Stimulated activated CD8-positive, alpha-beta memory T cell treated with anti-CD3 and anti-CD28 coated beads, Interleukin-15, amount 100 ng/mL, for 4 hours (primary cell): Measurements from ENCODE around the gene P2RX1.
A peak's percentile ranks its signal among the peaks of the same experiment; 100 is the strongest.

Source experiments
- DNase-seq, 2 donors: peaks; one replicate each; pipeline ENCODE4 v3.0.0-alpha.2; 2020; ENCODE audit warnings: low read depth in 2 of 2

The P2RX1 gene

DNA sequence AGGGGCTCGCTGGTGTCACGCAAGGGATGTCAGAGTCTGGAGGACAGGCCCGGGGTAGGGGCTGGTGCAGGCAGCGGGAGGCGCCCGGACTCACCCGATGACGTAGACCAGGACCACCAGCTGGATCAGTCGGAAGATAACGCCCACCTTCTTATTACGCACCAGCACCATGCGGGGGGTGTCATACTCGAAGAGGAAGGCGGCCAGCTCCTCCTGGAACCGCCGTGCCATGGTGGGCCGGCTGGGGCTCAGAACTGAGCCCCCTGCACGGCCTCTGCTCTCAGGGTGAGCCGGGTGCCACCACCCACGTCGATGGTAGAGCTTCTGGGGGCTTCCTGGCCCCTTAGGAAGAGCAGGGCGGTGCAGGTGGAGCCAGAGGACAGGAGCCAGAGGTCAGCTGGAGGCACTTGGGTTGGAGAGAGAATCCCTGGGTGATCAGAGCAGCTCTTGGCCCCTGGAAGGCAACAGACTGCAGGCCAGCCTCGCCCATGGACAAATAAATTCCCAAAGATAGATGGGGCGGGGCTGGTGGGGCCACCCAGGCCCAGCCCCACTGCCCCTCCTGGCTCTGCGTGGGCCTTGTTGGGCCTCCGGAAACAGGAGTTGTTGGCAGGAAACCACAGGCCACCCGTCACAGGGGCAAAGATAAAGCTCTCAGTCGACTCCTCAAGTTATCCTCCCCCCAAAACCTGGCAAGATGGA is at the start of gene P2RX1:
Gene P2RX1 (minus strand): TSS at position 471 of the 702 bp plus-strand sequence. CDS start 240 bp downstream, at position 231.
- DNase-seq = no peak

DNA sequence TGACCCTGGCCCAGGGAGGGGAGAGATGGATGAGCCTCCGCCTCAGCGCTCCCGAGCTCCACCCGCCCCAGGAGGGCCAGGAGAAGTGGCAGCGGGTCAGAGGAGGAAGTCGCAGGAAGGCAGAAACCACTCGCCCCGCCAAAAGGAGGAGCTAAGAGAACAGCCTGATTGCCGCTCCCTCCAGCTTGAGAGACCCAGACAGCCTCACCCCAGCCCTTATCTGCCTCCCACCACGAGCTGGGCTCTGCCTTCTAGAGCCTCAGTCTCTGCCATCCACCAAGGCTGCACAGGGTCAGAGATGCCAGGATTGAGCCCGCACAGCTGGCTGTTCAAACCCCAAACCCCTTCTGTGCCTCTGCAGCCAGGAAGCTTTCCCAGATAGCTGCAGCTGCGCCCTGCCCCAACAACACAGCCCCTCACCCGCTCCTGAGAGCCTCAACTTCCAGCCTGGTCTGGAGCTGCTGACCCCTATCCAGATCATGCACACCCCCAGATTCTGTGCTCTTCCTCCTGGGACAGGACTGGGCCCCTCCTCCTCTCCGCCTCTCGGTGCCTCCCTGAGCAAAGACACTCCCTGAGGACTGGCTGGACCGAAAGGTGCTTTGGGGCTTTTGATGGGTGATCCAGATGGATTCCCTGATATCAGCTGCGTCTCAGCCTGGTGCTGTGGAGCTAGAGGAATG is 49.0 kb upstream of the P2RX1 start:
- DNase-seq = peak; percentile 31 to 39

DNA sequence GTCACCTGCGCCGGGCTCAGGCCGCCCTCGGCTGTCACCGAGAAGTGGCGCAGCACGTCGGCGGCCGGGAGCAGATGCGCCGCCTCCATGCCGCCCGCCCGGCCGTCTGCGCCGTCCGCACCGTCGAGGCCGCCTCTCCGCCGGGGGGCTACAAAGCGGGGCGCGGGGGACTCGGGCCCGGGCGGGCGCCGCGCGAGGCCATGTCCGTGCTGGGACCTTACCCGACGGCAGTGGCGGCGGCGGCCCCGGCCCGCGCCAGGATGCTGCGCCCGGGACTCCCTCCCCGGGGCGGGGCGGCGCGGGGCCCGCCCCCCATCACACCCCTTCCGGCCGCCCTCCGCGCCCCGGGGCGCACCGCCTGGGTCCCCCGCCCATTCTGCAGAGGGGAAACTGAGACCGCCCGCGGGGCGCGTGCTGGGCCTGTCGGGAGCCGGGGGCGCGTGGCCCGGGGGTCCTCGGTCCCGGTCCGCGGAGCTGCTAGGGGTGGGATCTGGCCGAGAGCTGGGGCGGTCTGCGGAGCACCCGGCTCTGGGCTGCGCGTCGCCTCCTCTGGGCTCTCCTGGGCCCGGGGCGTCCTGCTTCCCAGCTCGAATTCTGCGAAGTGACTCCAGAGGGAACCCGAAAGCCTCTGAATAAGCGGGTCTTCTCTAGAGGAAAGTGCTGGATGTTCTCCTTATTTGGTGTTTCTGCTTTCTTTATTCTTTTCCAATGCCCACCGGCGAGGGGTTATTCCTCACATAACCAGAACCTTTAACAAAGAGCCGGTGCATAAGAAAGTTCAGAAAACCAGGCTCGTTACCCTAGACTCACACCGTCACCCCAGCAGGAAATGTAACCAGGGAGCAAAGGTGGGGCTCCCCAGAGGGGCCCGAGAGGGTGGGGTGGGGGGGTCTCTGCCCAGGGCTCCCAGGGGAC is 48.2 kb upstream of the P2RX1 start, which contains the start of gene ATP2A3:
Gene ATP2A3 (minus strand): TSS at position 235 of the 915 bp plus-strand sequence. CDS start 146 bp downstream, at position 89.
- peak; percentile 21 to 57 for DNase-seq

DNA sequence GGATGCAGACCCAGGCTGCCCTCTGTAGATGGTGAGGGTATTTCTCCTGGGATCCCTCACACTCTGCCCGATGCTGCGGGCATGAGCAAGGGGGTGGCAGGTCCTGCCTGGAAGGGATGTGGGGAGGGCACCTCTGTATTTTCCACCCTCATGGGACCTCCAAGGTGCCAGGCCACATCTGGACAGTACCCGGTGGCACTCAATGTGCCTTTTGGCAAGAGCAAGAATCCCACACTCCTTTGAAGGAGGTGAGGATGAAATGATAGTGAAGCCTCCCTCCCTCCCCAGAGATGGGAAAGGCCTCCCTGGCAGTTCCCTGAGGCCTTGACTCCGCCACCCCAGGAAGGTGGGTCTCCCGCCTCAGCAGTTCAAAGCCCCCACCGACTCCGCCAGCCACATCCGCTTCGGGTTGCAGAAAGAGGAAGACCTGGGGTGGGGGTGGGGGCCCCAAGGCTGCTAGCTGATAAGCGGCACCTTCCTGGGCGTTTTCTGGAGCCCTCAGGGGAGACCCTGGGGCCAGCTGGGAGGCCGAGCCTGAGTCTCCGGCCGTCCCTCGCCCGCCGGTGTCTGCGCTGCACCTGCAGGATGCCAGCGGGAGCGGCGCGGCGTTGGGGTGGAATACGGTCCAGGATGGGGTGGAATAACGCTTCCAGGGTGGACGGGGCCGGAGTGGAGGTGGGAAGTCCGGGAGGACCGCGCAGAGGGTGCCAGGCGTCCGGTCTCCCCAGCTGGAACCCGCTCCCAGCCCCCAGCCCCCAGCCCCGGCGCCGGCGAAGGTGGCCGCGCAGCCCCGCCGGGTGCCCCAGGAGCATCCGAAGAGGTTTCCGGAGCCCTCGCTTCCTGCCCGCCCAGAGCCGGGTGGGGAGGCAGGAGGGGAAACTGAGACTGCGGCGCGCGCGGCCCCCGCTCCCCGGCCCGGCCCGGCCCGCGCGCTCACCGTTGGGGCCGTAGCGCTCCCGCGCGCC is 47.3 kb upstream of the P2RX1 start:
- DNase-seq = peak; percentile 21

DNA sequence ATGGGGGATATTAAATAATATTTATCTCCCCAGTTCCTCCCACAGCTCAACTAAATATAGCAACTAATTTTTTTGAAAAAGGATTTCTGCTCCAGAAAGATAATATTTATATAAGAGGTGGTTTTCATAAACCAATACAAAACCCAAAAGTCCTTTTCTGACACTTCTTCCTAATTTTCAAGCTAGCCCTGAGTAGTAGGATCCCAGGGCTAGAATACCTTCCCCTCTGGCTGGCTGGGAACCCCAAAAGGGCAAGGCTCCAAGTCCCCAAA is 46.6 kb upstream of the P2RX1 start:
- no peak for DNase-seq

DNA sequence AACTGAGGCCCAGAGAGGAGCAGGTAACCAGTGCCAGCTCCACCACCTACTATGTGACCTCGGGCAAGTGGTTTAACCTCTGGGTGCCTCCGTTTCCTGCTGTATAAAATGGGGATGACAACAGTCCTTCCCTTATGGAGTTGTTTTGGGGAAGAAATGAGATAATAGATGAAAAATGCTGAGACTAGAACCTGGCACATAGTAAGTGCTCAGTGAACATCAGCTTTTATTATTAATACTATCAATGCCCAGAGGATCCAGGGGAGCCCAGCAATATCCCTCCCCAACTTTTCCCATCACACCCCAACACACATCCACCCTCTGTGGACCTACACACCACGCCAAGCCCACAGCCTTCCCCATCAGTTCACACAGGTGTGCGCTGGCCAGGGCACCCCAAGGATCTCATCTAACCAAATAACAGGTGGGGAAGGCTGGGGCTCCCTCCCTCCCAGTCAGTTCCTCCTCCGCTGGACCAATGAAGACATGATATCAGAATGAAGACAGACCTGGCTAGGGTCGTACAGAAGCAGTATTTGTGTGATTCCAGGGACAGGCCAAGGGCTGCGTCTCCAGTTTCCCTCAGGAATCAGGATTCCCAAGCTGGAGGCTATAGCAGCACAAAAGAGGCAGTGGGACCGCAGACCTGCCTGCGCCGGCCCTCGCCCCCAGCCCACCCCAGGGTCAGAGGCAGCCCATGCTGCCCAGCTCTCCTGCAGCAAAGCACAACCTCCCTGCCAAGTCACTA is 46.1 kb upstream of the P2RX1 start:
- DNase-seq = no peak

DNA sequence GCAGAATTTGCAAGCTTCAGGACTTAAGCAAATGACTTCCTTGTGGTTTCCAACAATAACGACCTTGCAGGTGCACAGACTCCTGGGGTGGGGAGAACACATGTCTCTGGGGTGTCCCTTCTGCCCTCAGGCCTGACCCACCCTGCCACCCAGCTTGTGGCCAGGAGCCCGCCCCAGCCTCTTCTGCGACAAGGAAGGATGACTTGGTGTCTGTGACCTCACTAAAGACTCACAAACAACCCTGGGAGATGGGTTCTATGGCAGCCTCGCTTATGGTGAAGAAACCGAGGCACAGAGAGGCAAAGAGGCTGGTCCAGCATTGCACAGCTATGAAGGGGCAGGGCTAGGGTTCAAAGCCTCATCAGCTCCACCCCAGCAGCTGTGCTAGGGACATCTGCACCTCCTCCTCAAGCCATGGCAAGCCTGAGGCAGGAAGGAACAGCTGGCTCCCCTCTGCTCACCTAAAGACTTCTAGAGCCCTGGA is 45.3 kb upstream of the P2RX1 start:
- DNase-seq = no peak

DNA sequence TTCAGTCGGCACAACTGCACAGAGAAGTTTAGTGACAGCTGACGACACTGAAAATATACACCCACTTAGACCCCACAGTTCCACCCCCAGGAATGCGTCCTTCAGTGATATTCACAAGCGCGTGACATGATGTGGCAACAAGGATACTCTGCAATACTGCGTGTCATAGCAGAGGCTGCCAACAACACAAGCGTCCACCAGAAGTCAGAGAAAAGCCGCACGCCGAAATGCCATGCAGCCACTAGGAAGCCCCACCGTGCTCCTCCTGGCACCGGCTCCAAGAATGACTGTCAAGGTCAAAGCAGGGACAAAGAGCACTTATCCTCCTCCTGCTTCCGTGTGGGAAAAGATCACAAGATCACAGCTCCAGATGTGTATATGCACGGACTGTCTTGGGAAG is 44.5 kb upstream of the P2RX1 start:
- no peak for DNase-seq

DNA sequence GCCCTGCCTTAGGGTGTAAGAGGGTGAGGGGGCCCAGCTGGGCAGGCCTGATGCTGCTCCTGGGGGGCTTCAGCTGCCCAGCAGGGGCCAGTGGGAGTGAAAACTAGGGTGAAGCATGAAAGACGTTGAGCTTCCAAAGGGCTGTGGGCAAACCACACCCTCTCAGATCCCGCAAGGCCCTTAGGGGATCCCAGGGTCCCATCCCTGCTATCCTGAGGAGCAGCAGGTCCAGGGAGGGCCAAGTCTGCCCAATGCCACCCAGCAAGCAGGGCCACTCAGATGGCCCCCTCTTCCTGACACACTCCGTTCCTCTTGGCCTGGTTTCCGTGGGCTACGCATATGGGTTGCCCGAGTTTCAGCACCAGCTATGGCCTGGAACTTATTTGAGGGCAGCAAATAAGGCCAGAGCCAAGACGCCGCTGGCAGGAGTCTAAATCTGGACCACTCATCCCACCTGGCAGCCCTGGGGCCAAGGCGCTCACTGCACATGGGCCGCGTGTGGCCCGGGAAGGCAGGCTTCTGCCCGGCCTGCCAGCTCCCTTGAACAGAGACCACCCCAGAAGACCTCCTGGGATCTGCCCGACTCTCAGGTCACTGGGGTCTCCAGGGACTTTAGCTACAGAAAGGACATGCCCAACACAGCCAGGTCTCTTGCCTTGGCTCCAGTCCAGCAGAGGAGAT is 43.8 kb upstream of the P2RX1 start:
- DNase-seq = no peak

DNA sequence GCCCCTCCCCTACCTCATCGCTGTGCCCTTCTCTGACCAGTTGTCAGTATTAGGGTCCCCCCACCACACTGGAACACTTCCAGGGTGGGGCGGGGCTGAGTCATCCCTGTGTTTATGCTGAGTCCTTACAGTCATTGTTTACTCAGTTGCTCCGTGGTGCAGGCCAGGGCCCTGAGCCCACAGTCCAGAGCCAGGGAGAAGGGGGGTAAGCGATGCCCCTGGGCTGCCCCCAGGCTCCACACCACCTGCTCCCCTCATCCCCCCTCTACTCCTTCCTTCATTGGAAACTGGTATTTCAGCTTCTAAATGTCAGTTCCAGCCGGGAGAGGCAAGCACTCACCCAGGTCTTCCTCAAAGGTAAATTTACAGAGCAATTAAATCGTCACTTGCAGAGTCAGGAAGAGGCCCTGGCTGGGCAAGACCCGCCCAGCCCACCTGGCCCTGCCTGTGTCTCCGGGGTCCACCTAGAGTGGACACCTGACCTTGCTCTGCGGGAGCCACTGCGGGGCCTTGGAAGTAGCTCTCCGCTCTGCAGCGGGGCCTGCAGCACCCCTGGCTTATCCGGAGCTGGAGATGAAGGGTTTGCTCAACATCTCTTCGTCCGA is 43.1 kb upstream of the P2RX1 start:
- DNase-seq = no peak

DNA sequence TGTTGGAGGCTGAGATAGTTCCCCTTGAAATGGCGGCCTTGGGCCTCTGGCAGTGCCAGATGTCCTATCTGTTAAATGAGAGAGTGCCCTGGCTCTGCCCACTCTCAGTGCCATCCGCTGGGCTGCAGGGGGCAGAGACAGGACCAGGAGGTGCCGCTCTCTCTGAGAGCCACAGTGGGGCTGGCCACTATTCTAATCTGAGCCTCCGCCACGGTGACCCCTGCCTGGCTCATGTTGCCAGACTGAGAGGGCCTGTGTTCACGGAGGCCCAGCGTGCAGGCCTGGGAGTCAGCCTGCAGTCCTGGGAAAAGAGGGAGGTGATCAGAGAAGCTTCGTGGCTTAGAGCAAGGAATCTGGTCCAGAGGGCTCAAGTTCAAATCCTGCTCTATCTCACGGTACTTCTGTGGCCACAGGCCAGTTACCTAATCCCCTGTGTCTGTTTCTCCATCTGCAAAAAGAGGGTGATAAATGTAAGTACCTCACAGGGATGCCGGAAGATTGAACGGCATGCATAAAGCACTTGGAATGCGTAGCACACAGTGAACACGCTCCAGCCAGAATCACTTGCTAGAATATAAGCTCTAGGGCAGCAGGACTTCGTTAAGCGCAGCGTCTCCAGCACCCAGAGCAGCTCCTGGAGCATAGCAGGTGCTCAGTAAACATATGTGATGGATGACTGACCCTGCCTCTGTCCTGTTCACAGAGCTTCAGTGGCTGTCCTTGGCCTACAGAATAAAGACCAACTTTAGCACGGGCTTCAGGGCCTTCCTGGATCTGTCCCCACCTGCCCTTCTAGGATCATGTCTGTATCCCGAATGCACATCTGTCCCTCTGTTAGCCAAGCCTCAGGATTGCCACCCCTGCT is 41.7 kb upstream of the P2RX1 start:
- no peak for DNase-seq

DNA sequence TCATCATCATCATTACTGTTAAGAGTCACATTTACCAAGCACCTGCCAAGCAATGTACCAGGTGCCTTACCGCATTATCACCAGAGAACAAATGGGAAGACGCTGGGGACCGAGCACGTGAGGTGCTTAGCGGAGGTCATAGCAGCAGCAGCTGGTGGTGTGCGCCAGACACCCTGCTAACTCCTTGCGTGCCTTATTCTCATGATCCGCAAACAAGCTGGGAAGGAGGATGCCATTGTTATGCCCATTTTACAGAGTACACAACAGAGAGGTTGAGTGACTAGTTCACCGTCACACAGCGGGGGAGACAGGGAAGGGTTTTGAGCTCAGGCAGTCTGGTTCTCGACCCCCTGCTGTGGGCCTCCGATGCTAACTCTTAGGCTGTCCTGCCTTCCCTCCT is 40.7 kb upstream of the P2RX1 start:
- no peak for DNase-seq

DNA sequence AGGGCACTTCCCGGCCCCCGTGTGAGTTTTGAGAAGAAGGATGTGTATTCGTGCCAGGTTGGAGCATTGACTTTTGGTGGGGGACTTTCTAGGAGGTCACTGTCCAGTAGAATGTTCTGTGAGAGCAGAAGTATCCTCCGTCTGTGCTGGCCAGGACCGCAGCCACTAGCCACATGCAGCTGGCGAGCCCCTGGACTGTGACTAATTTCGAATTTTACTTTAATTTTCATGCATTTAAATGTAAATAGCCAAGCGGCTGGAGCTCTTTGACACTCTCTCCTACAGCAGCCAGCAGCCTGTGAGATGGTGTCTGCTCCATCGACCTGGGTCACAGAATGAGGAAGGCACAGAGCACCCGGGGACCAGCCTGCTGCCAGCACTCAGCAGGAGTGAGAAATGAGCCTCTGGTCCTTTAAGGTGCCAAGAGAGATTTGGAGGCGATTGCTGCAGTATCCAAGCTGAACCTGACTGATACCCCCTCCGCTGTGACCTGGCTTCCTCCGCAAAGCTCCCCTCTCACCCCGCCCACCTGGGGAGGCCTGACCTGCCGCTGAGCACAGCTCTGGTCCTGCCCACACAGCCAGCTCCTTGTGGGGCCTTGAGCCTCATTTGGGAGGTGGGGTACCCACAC is 40.2 kb upstream of the P2RX1 start:
- no peak for DNase-seq

DNA sequence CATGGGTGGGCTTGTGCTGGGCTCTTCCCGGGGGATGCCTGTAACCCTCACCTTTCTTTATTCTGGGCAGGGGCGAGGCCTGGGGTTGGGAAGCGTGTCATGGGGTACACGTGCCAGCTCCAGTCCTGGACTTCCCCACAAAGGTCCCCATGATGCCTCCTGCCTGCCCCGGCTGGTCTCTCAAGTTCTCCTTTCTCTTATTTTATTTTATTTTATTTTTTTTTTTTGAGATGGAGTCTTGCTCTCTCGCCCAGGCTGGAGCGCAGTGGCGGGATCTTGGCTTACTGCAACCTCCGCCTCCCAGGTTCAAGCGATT is 39.4 kb upstream of the P2RX1 start:
- DNase-seq = no peak

DNA sequence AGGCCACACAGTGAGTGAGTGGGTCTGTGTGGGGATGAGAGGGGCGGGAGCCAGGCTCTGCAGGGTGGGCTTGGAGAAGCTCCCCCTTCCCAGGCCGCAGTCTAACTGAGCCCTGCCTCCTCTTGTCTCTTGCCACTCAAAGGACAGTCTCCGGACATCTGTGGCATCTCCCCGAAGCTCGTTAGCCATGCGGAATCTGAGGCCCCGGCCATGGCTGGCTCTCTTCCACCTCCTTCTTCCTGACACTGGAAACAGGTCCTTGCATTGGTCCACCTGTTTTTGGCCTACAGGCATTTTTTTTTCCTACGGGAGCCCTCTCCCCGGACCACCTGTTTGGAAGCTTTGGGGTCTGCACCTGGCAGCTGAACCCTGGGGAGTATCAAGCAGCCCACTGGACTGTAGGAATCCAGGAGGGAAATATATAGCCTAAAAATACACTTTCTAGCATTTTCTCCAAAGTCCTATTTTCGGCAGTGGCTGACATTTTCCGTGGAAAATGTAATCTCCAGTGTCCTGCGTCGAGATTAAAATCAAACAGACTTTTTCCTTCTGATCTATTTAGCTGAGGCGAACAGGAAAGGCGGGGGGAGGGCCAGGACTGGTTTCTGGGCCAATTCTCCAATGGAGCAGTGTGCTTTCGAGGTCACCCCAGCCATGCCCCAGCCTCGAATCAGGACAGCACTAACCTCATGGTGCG is 38.9 kb upstream of the P2RX1 start:
- no peak for DNase-seq

DNA sequence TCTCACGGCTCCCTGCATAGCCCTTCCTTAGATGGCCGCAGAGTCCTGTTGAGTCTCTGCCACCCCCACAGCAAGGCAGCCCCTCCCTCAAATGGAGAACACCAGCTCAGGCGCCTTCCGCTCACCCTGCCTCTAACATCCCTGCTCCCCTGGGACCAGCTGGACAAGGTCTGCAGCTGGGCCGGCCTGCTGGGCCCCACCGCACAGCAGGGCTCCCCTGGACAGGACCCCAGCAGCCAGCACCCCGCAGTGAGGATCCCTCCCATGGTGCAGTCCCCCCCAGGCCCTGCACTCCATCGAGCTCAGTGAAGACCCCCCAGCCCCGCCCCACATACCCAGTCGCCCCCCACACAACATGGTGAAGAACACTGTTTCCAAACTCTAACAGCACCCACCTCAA is 37.8 kb upstream of the P2RX1 start:
- no peak for DNase-seq

DNA sequence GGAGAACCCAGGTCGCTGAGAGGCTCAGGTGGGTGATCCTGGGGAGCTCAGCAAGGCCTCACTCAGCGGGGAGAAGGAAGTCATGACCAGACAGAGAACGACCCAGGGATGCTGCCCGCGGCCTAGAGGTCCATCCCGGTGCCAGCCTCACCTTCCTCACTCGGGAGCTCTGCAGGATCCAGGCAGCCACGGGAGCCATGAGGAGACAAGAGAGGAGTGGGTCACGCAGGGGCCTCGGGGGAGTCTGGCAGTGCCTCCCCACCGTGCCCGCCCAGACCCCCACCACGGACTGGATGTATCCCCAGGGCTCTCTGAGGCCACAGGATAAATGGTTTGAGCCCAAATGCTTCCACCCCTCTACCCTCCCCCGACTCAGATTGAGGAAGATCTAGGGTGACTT is 37.3 kb upstream of the P2RX1 start:
- no peak for DNase-seq

DNA sequence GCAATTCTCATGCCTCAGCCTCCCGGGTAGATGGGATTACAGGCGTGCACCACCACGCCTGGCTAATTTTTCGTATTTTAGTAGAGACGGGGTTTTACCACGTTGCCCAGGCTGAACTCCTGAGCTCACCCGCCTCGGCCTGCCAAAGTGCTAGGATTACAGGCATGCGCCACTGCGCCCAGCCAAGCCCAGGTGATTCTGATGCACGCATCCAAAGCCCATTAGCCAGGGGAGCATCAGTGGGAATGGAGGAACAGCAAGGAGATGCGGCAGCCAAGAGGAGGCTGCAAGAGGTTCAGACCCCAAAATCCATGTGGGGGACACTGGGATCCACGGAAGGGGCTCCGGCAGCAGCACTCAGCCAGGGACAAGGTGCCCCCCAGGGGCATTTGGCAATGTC is 35.9 kb upstream of the P2RX1 start:
- DNase-seq = no peak
